HG03432 (cell line): ENCODE measurements around the gene METTL24.
"Not testable (repeated sequence)": the region's sequence is repeated elsewhere in the genome, so short reads cannot be mapped to it uniquely, and the experiment has no call there.

ENCODE experiments used
- ATAC-seq: cut with Tn5 transposase; IDR thresholded peaks from one replicate; pipeline ENCODE4 v1.9.1; 2021; ENCODE audit warnings: mild to moderate bottlenecking, moderate library complexity; ENCODE audit not compliant: unreplicated experiment

METTL24 gene

GRCh38 chr6:110363748-110364147, 5.6 kb upstream of the METTL24 start:
- ATAC-seq = no peak

- no peak for ATAC-seq
These were observed 2.5 kb upstream of the METTL24 start for GRCh38 chr6:110360676-110361075.

DNA sequence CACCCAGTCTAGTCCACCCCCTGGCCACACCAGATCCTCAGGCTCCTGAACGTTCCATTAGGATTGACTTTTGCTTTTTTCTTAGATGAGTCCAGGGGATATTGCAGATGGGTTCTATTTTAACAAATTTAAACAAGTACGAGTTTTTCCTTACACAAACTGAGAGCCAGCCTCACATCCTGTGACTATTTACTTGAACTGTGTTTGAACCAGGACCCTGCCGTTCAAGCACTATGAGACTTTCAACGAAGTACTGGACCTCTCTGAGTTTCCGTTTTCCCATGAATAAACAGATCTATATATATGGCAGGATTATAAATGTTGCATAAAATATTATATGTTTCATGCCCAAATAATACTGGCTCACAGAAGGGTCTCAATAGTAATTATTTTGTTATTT, 1.4 kb upstream of the METTL24 start:
- ATAC-seq = no peak

- no peak for ATAC-seq
These were observed 508 bp upstream of the METTL24 start for GRCh38 chr6:110358553-110359160.

GRCh38 chr6:110357298-110357663, 868 bp downstream of the METTL24 start:
- no peak for ATAC-seq

DNA sequence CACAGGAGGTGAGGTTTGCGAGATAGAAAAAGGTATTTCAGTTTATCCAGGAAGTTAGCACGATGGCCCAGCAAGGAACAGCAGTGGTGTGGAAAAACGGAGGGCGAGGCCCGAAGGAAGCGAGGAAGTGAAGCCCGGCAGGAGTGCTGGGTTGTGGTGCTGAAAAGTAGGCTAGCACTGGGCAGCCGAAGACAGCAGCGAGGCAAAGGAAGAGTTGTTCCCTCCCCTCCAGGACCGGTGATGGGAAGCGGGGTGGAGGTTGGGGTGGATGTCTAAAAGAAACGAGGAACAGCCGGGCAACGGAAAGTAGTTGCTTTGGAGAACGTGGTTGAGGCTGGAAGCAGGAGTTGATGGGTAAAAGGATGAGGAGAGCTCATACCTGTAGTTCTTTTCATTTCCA, 1.4 kb downstream of the METTL24 start:
- no peak for ATAC-seq

DNA sequence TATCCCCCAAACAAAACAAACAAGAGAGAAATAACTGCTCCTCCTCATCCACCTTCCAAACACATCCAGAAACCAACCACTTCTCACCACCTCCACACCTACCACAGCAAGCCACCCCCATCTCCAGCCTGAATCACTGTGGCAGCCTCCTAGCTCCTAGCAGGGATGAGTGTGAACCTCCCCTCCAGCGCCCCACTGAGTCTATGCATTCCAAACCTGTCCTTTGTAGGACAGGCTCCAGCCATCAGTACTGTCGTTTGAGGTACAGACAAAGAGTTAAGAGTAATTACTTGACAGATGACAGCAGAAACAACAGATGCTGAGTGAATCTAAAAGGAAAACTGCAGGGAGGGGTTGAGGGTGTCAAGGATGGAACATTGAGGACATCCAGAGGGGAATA, 2.4 kb downstream of the METTL24 start:
- ATAC-seq = no peak

DNA sequence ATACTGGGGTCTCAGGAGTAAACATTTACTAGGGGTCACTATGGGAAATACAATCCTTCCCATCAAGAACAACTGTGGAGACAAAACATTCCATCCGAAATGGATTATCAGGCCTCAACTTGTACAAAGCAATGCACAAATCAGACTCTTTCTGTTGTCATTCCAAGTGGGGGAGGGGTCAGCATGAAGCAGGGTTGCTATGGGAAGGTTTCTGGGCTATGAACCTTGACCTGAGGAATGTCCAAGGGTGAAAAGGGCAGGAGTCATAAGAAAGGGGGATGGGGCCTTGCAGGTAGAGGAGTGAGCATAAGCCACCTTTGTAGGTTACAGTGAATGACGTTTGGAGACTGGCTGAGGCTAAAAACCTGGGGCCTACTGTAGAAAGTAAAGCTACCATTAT, 3.1 kb downstream of the METTL24 start:
- no peak for ATAC-seq

DNA sequence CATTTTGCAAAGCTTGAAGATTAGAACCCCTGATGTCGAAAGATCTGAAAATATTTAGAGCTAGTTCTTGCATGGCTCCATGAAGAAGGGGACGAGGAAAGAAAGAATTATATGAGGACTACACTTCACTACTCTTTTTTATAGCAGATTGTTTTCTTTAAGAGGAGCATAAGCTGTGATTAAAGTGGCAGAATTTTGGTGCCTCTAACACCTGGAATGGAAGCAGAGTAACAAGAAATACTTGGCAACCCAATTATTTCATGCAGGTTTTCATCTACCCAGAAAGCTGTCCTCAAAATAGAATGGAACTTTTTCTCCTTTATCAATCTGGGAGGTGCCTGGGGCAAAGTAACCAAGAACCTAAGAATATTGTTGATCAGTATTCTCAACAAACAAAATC, 4.0 kb downstream of the METTL24 start:
- ATAC-seq = no peak

DNA sequence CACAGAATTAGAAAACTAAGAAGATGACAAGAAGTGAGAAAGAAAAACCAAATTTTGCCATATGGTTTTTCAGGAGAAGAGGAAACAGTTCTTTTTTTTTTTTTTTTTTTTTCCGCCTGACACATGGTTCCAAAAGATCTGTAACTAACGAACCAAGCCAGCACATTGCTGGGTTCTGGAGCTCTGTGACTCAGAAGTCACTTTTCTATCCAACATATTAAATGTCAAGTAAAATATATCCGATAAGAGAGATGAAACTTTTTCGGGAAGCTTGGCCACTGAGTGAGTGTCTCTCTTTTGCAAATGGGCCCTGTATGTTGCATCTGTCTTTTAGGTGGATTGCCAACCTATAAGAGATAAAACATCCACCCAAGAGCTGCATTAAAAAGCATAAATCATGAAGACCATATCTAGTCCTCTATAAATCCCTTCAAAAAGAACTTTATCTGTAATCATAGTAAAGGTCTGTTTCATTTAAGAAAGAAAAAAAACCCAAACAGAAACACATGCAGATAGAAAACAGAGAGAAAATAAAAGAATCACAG, 4.6 kb downstream of the METTL24 start:
- no peak for ATAC-seq

DNA sequence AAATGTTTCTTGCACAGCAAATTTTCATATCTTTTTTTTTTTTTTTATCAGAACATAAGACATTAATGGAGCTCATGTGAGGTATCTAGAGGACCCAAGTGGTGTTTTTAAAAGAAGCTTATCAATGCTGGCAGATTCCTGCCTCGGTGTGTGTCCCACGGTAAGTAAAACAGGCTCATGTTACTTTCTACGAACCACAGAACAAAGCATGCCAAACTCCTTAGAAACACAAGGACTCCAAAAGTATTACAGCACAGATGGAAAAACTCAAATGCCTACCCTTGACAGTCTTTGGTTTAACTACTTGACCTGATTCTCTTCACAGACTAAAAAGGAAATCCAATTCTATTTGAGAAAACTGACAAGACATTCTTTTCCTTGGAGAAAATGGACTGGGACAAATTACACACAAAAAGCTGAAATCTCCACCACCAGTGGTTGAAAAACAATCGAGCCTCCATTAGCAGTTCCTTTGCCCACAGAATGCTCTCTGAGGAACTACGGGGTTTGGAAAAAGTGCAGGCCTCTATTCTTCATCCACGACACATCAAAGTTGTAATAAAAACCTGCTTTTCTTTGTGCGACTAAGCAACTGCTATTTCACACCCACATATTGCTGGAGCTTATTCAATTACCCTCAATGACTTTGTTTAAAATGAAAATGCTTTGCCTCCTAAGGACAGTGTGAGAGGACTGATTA, 5.4 kb downstream of the METTL24 start:
- no peak for ATAC-seq

- no peak for ATAC-seq
These were observed 6.2 kb downstream of the METTL24 start for GRCh38 chr6:110351986-110352385.

- no peak for ATAC-seq
These were observed 6.6 kb downstream of the METTL24 start for GRCh38 chr6:110351546-110351945.

DNA sequence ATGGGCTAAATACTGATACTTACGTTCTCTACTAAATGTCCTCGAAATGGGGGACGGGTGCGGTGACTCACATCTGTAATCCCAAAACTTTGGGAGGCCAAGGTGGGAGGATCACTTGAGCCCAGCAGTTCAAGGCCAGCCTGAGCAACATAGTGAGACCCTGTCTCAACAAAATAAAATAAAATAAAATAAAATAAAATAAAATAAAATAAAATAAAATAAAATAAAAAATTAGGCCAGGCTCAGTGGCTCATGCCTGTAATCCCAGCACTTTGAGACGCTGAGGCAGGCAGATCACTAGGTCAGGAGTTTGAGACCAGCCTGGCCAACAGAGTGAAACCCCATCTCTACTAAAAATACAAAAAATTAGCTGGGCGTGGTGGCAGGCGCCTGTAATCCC, 7.6 kb downstream of the METTL24 start:
- ATAC-seq = not testable (repeated sequence)

GRCh38 chr6:110348961-110349690, 9.0 kb downstream of the METTL24 start:
- no peak for ATAC-seq

GRCh38 chr6:110345025-110345424, 13.1 kb downstream of the METTL24 start:
- no peak for ATAC-seq

DNA sequence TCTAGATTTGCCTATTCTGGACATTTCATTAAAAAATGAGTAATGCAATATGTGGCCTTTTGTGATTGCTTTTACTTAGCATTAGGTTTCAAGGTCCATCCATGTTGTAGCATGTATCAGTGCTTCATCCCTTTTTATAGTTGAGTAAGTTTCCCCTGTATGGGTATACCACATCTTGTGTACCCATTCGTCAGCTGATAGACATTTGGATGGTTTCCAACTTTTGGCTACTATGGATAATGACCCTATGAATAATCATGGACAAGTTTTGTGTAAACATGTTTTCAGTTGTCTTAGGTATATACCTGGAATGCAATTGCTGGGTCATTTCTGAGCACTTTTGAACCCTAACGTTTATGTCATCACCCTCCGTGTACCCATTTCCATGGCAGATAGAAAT, 15.4 kb downstream of the METTL24 start:
- no peak for ATAC-seq

- ATAC-seq = no peak
These were observed 16.2 kb downstream of the METTL24 start for GRCh38 chr6:110341663-110342596.

DNA sequence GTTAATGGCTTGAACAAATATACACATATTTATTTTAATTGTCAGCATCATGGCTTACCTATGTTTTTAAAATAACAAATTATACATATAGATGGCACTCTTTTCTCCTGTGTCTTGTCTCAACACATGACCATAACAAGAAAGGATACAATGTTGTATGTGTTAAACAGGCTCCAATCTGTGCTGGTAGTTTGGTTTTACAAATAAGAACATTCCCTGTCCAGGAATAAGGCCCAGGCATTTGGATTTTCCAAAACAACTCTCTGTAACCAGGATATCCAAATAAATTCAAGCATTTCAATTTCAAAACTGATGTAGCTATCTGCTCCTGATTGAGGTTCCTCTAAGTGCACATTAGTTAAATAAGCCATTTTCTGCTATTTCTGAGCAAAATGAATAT, 17.1 kb downstream of the METTL24 start:
- ATAC-seq = no peak

DNA sequence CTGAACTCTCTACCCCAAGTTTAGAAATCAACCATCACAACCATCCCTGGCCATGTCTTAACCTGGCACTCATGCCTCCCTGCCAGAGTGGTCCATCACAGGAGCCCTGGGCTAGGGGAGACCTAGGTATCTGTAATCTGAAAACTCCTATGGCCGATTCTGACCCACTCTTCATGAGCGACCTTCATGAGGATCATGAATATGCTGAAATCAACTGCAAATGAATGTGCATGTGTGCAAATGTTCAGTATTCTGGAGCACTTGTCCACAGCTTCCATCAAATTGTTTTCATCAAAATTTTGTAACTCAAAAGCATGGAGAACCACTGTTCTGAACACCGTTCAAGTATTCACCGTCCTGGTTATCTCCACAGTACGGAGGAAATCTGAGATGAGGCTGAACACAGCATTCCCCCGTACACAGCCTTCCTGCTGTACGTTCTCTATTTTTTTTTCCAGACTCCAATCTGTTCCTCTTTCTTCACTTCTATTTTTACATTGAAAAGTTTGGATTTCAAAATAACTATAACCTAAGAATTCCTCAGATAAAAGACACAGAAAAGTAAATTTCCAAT, 17.7 kb downstream of the METTL24 start:
- ATAC-seq = no peak
